Endothelial cell of umbilical vein (primary cell): ENCODE measurements around the gene ODF2L. TPM values are rescaled to one million over a fixed set of nuclear protein-coding genes. Genes with fewer than 3 reads are reported as not detected.
A peak's percentile ranks its signal among the peaks of the same experiment; 100 is the strongest.

Experiments
- Bru-seq: library from RNA; stranded (reverse); fragments of 400-500 nt; gene quantifications from one replicate; lab custom pipeline; 2021; lab: Mats Ljungman, UMichigan
- BruChase-seq, 2 experiments: library from RNA; stranded (reverse); fragments of 400-500 nt; gene quantifications; one replicate each; lab custom pipeline; 2021; lab: Mats Ljungman, UMichigan
- BruUV-seq: library from RNA; stranded (reverse); fragments of 400-500 nt; replicated peaks from 2 replicates; lab custom pipeline; 2021; lab: Mats Ljungman, UMichigan
- CTCF ChIA-PET: fragments of 300-600, 350-600 bp; sonication (Branson Sonifier 250); formaldehyde crosslinking; loops from one replicate; lab custom pipeline; 2021; ENCODE audit warnings: antibody characterized with exemption, inconsistent platforms; lab: Charles Lee
- POLR2A ChIA-PET: fragments of 300-600, 350-600 bp; sonication (Branson Sonifier 250); formaldehyde crosslinking; loops from one replicate; lab custom pipeline; 2021; ENCODE audit warnings: antibody characterized with exemption, inconsistent platforms; lab: Charles Lee
- DNase-seq: peaks from one replicate; pipeline ENCODE4 v3.0.0-alpha.2; 2011; ENCODE audit warnings: low read depth, low spot score
- FAIRE-seq: peaks from 2 replicates; lab custom pipeline; 2011; peaks lifted over from hg19 to GRCh38; lab: Jason Lieb, UNC
- H2AFZ ChIP-seq: 2 replicates; pipeline ENCODE4 v1.6.0; 2012; ENCODE audit warnings: low read depth, low read length, control low read depth, inconsistent platforms
- H3K27ac ChIP-seq: 2 replicates; pipeline ENCODE4 v1.5.1; 2011; ENCODE audit warnings: low read depth, mild to moderate bottlenecking, control low read depth, low read length, moderate library complexity; ENCODE audit not compliant: insufficient read depth
- H3K27me3 ChIP-seq, 2 experiments: 2 replicates each; pipeline versions ENCODE4 v1.6.0 to v1.6.1; 2011; ENCODE audit warnings: low read length in 2 of 2, mixed read lengths in 1 of 2; ENCODE audit not compliant: control insufficient read depth in 2 of 2, insufficient read depth in 2 of 2
- H3K36me3 ChIP-seq, 2 experiments: 2 replicates in 1 of 2; 3 replicates in 1 of 2; pipeline ENCODE4 v1.5.1; 2011; ENCODE audit warnings: low read length in 2 of 2, mild to moderate bottlenecking in 1 of 2, moderate library complexity in 1 of 2; ENCODE audit not compliant: control insufficient read depth in 2 of 2, insufficient read depth in 2 of 2; ENCODE audit errors: extremely low read depth in 1 of 2
- H3K4me1 ChIP-seq: 3 replicates; pipeline ENCODE4 v1.5.1; 2011; ENCODE audit warnings: mild to moderate bottlenecking, low read length; ENCODE audit not compliant: control insufficient read depth, insufficient read depth; ENCODE audit errors: extremely low read depth
- H3K4me2 ChIP-seq: 2 replicates; pipeline ENCODE4 v1.6.1; 2011; ENCODE audit warnings: low read length, control low read depth, mixed read lengths; ENCODE audit not compliant: insufficient read depth
- H3K4me3 ChIP-seq, 3 experiments: fragments of 200-600 bp in 1 of 3; sonication (generic), shearing (Covaris generic) in 1 of 3; replicated peaks in 1 of 3; 2 replicates each; pipeline ENCODE4 v1.5.1; 2011 to 2016; ENCODE audit warnings: control low read depth in 3 of 3, low read length in 3 of 3, mild to moderate bottlenecking in 2 of 3, inconsistent platforms in 1 of 3, low read depth in 1 of 3, moderate library complexity in 1 of 3; ENCODE audit not compliant: insufficient read depth in 1 of 3
- H3K79me2 ChIP-seq: 2 replicates; pipeline ENCODE4 v1.6.0; 2012; ENCODE audit warnings: low read length, inconsistent platforms; ENCODE audit not compliant: control insufficient read depth, insufficient read depth
- H3K9ac ChIP-seq: replicated peaks from 2 replicates; pipeline ENCODE3; 2011; ENCODE audit warnings: low read length, control low read depth; ENCODE audit not compliant: insufficient read depth; ENCODE audit errors: extremely low read depth
- H3K9me1 ChIP-seq: replicated peaks from 3 replicates; pipeline ENCODE4 v1.6.0; 2011; ENCODE audit warnings: mild to moderate bottlenecking, low read length; ENCODE audit not compliant: control insufficient read depth, insufficient read depth; ENCODE audit errors: extremely low read depth
- H3K9me3 ChIP-seq: replicated peaks from 2 replicates; pipeline ENCODE4 v1.5.1; 2012; ENCODE audit warnings: low read length, inconsistent platforms; ENCODE audit not compliant: control insufficient read depth, insufficient read depth
- H4K20me1 ChIP-seq: replicated peaks from 2 replicates; pipeline ENCODE3; 2011; ENCODE audit warnings: mild to moderate bottlenecking, low read length; ENCODE audit not compliant: control insufficient read depth, insufficient read depth; ENCODE audit errors: extremely low read depth
- CTCF ChIP-seq, 2 donors: IDR thresholded peaks; 1 replicate in 1 of 2; 2 replicates in 1 of 2; pipeline ENCODE4 v1.5.1; 2011; ENCODE audit warnings: low read length in 2 of 2, mild to moderate bottlenecking in 2 of 2, moderate library complexity in 2 of 2, control low read depth in 1 of 2, inconsistent platforms in 1 of 2, low read depth in 1 of 2; ENCODE audit not compliant: insufficient read depth in 1 of 2; ENCODE audit errors: extremely low read depth in 1 of 2
- EZH2 ChIP-seq: IDR thresholded peaks from 2 replicates; pipeline ENCODE4 v1.6.1; 2012; ENCODE audit warnings: borderline replicate concordance, low read depth, mild to moderate bottlenecking, moderate library complexity, low read length, inconsistent platforms; ENCODE audit not compliant: severe bottlenecking
- GATA2 ChIP-seq: IDR thresholded peaks from 2 replicates; pipeline ENCODE4 v1.7.0; 2011; ENCODE audit warnings: low read depth, mild to moderate bottlenecking, moderate library complexity, mixed read lengths, low read length; ENCODE audit not compliant: insufficient read length, insufficient read depth
- POLR2A ChIP-seq: IDR thresholded peaks from 2 replicates; pipeline ENCODE4 v1.6.1; 2012; ENCODE audit warnings: low read depth, mild to moderate bottlenecking, control low read depth, low read length
- POLR2AphosphoS5 ChIP-seq: IDR thresholded peaks from 2 replicates; pipeline ENCODE4 v1.6.1; 2012; ENCODE audit warnings: low read depth, mild to moderate bottlenecking, control low read depth, low read length, moderate library complexity; ENCODE audit not compliant: insufficient read depth
- dilution Hi-C: fragments of 300-500 bp; cut with MboI; formaldehyde crosslinking; loops from one replicate; pipeline ENCODE4 v1.15.0; 2019; ENCODE audit warnings: low sequenced_read_pairs; ENCODE audit not compliant: extremely low pct_ligation_motif_present
- intact Hi-C: fragments of 100-400 bp; cut with micrococcal nuclease; formaldehyde crosslinking; loops from one replicate; pipeline ENCODE4 v1.10.0; 2022
- long read RNA-seq: library from polyadenylated mRNA; stranded (forward); transcript quantifications from one replicate; pipeline ENCODE4 v2.0.0, GENCODE V29; 2021
- polyA minus RNA-seq, 3 experiments: library from RNA; depleted of rRNA, polyadenylated mRNA; stranded (reverse); fragments of >200 nt; gene quantifications; 1 replicate in 1 of 3; 2 replicates in 2 of 3; pipeline ENCODE4 v1.2.3, GENCODE V29; 2011
- polyA plus RNA-seq, 4 experiments: library from polyadenylated mRNA; depleted of rRNA in 3 of 4; stranded (reverse) in 3 of 4; unstranded in 1 of 4; fragments of >200 nt; gene quantifications; 2 replicates each; pipeline versions ENCODE4 v1.2.1 to v1.2.3, GENCODE V29; 2011 to 2012; ENCODE audit warnings: missing spikeins in 1 of 4
- total RNA-seq: library from RNA; stranded (reverse); gene quantifications from 2 replicates; pipeline ENCODE4 v1.2.3, GENCODE V29; 2021

ODF2L gene
- total RNA-seq, result 74.7 and 86.3 TPM in 2 replicates
- polyA plus RNA-seq, result 7.3 and 9.6 TPM in 2 replicates
- polyA plus RNA-seq (2011; cell fraction: cytosol; rRNA removed), result 8.4 and 9.8 TPM in 2 replicates
- 66.0 and 110 TPM in 2 replicates for polyA plus RNA-seq (2011; cell fraction: nucleus; rRNA removed)
- 28.0 and 37.8 TPM in 2 replicates for polyA plus RNA-seq (2012)
- 9.5 and 13.3 TPM in 2 replicates for polyA minus RNA-seq
- 7.2 TPM for polyA minus RNA-seq (2011; cell fraction: cytosol; rRNA and poly(A)+ RNA removed)
- polyA minus RNA-seq (2011; cell fraction: nucleus; rRNA and poly(A)+ RNA removed), result 67.3 and 84.0 TPM in 2 replicates
- Bru-seq, nascent RNA, result percentile 92 among the genes with signal in this experiment
- percentile 91 among the genes with signal in this experiment for BruChase-seq, experiment 1, labeled RNA remaining after a 6-hour chase
- percentile 98 among the genes with signal in this experiment for BruChase-seq, experiment 2, labeled RNA remaining after a 2-hour chase
- long read RNA-seq, transcript ODF2L-204 (16 exons, 2,155 nt), result minor isoform, 5 of 80 reads
- long read RNA-seq, transcript ODF2L-213 (2 exons, 1,650 nt), result major isoform, 16 of 80 reads
- long read RNA-seq, partial matches to known transcripts, result 8 of 80 reads
- long read RNA-seq, other reads (novel, unspliced or antisense), result 51 of 80 reads

GRCh38 chr1:86395751-86396497 is at the start of gene ODF2L:
ODF2L (minus strand) TSS chr1:86396323; CDS start chr1:86387027, 9,296 bp downstream.
- H2AFZ ChIP-seq, result peak within 1 kb of the TSS; percentile 83
- H3K4me3 ChIP-seq, result peak within 1 kb of the TSS; percentile 85 to 96 (median 85)
- peak within 1 kb of the TSS; percentile 99 for H3K4me2 ChIP-seq
- H3K27me3 ChIP-seq, result peaks cover 0 to 2% of the 10 kb centered on the region in 2 experiments
- no peaks in the 10 kb centered on the region for H3K9me1 ChIP-seq
- TSS peak; percentile 31 for BruUV-seq
- H3K4me1 ChIP-seq, result peaks cover 28% of the 10 kb centered on the region
- peak; percentile 90 for DNase-seq
- POLR2A ChIA-PET, result interaction anchor here (0.6 to 0.8 kb wide), 2 partner anchors 13 to 307 kb away, joined by 3 to 4 read pairs; no protein-coding TSS in a partner anchor
- dilution Hi-C loops, result no loop called here
- no peaks in the 10 kb centered on the region for H3K36me3 ChIP-seq
- peaks cover 46% of the 10 kb centered on the region for H3K79me2 ChIP-seq
- peak within 1 kb of the TSS; percentile 81 for H3K9ac ChIP-seq
- FAIRE-seq, result peak; percentile 79
- H4K20me1 ChIP-seq, result no peaks in the 10 kb centered on the region
- H3K27ac ChIP-seq, result peak within 1 kb of the TSS; percentile 72
- intact Hi-C loops, result loop anchor here (1.0 to 10.0 kb wide), 4 partner anchors 13 to 519 kb away; partner anchors contain the start of genes HS2ST1 and SELENOF
- H3K9me3 ChIP-seq, result no peaks in the 10 kb centered on the region
- peak; percentile 55 for TF ChIP-seq POLR2AphosphoS5
- TF ChIP-seq CTCF (IDR thresholded peaks at IDR 0.05; ENCODE audit: extremely low read depth in 1 of 2, insufficient read depth in 1 of 2, low read depth in 1 of 2, low read length in 2 of 2), result no peak
- no peak for TF ChIP-seq EZH2
- no peak for TF ChIP-seq GATA2
- peak; percentile 57 for TF ChIP-seq POLR2A
- CTCF ChIA-PET, result interaction anchor here (0.7 to 1.9 kb wide), 8 partner anchors 10 to 308 kb away, joined by 3 to 9 read pairs (median 6); partner anchors contain the start of gene SH3GLB1
